Activated CD4-positive, alpha-beta T cell treated with anti-CD3 and anti-CD28 coated beads for 24 hours (primary cell): ENCODE data around the gene FAM124A.

Source experiments
- DNase-seq, 2 donors: peaks; one replicate each; pipeline ENCODE4 v3.0.0-alpha.2; 2020; ENCODE audit warnings: low read depth in 2 of 2

Gene FAM124A, protein sequence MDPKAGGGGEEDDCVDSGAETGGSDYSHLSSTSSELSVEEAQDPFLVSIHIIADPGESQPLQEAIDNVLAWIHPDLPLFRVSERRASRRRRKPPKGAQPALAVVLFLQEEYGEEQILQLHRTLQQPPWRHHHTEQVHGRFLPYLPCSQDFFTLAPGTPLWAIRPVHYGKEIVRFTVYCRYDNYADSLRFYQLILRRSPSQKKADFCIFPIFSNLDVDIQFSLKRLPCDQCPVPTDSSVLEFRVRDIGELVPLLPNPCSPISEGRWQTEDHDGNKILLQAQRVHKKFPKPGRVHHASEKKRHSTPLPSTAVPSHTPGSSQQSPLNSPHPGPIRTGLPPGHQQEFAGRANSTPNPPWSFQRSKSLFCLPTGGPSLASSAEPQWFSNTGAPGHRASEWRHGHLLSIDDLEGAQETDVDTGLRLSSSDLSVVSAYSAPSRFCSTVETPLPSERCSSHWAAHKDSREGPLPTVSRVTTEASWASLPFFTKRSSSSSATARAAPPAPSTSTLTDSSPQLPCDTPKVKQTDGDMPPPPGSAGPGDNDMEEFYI

GRCh38 chr13:51222037-51222685 lies at the start of gene FAM124A:
Gene FAM124A (plus strand): TSS chr13:51222398. CDS start chr13:51222502, 104 bp downstream.
- DNase-seq: peak; percentile 26 to 38

- no peak for DNase-seq
These were observed 47.2 kb upstream of the FAM124A start for GRCh38 chr13:51175021-51175420.

GRCh38 chr13:51175639-51176038 lies 46.6 kb upstream of the FAM124A start:
- no peak for DNase-seq

- no peak for DNase-seq
These were observed 45.0 kb upstream of the FAM124A start for GRCh38 chr13:51177188-51177587.

DNA sequence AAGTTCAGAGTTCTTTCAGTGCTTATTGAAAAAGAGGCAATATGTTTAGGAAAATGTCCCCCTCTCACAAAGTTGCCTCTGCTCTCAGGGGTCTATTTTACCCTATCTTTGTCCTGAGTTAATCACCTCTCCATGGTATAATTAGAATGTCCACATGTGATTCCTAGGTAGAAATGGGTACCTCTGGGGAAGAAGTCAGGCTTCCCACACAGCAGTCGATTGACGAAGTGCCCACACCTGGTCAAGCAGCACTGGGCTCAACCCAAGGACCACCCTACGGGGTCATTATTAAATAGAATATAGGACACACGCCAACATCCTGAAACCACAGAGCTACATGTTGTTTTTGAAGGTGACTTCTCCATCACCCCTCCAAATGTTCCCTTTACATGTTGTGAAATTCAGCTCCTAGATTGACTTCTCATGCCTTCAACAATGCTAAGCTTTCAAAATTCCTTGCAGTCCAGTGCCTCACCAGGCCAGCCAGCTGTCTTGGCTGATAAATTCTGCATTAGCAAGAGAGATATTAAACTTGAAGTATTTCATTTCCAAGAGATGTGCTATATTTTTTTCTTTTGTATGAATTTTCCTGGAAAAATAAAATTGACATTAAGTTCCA lies 43.6 kb upstream of the FAM124A start:
- DNase-seq: no peak

DNA sequence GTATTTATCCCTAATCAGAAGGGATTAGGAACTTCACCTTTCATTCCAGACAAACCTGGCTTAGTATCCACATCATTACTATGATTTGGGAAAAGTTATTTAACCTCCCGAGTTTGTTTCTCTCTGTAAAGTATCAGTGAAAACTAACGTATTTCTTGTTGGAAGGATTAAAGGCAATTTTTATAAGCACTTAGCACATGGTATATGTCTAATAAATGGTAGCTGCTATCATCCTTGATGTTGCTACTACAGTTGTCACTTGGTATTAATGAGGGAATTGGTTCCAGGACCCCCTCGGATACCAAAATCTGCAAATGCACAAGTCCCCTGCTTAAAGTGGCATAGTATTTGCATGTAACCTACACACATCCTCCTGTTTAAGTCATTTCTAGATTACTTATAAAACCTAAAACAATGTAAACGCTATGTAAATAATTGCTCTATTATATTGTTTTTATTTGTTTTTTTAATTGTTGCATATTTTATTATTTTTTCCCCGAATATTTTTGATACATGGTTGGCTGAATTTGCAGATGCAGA lies 42.7 kb upstream of the FAM124A start:
- DNase-seq: no peak

GRCh38 chr13:51180853-51181511 lies 41.2 kb upstream of the FAM124A start:
- DNase-seq: no peak

DNA sequence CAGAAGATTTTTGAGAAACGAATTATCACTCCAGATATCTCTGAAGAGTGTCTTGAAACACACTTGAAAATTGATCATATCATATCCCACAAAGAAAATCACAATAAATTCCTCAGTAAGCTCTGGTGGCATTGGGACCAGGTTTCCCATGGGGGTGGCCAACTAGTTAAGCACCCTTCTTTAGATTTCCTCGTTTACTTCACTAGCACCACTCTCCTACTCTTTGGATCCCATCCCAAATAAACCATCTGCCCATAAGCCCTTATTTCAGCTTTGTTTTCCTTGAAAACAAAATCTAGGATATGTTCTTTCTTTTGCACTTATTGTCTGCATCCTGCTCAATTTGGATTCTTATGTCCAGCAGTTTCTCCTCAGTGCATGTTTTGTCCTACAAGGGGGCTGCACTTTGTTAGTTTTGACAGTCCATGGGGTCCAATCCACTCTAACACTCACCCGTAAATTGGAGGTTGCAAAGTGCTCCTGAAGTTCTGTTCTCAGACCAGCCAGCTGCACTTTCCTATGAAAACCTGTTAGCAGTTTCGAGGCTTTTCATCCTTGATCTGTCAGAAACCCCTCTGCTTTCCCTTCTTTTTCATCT lies 40.3 kb upstream of the FAM124A start:
- no peak for DNase-seq

GRCh38 chr13:51191743-51192142 lies 30.5 kb upstream of the FAM124A start:
- DNase-seq: no peak

- no peak for DNase-seq
These were observed 29.9 kb upstream of the FAM124A start for GRCh38 chr13:51192348-51192747.

DNA sequence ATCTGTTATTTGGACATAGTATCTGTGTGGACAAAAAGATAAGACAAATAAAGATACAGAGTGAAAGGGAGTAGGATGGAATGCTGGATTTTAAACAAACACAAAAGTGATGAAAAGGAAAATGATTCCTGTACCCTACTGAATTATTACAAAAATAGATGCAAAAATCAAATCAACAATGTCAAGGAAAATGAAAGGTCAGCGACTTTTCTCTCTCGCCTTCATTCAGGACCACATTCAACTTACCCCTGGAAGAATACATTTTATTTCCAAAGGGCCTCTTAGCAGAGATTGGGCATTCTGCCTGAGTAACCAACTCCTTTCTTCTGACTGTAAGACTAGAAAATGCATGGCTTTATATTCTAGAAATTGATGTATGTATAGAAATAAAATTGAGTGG lies 28.8 kb upstream of the FAM124A start:
- DNase-seq: no peak

GRCh38 chr13:51194942-51195341 lies 27.3 kb upstream of the FAM124A start:
- no peak for DNase-seq

DNA sequence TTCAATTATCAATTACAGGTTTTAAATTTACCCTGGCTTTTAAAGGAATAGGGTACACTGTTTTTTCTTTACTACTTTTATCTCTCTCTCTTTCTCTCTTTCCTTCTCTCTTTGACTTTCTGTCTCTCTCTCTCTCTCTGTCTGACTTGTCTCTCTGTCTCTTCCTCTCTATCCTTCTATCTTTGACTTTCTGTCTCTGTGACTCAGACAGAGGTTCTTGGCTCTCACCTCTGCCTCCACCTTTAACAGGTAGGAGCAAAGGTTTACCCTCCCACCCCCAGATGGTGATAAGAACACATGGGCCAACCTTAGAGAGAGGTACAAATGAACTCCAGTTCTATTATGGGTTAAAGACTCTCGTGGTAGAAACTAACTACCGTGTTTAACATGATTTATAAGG lies 20.3 kb upstream of the FAM124A start:
- DNase-seq: no peak

DNA sequence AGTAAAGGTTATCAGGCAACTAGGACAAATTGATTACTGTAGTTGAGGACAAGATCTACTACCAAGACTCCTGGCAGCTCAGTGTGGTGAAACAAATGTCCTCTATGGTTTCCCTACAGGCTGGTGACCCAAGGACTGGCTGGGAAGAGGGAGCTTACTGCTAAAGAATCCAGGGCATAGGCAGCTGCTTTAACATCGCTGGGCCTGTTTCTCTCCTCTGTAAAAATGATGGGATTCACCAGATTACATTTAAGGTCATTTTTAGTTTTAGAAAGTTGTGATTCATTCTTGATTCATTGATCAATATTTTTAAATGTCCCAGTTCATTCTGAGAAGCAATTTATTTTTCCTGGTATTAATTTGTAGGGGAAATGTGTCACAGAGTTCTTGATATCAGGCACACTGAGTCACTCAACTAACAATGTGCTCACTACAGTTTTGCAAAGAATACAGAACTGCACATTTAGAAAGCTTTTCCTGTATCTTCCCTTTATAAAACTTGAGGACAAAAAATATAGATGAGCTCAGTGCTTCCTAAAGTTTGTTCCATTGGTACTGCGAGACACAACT lies 19.6 kb upstream of the FAM124A start:
- no peak for DNase-seq

GRCh38 chr13:51206584-51206983 lies 15.6 kb upstream of the FAM124A start:
- no peak for DNase-seq

GRCh38 chr13:51207881-51208280 lies 14.3 kb upstream of the FAM124A start:
- no peak for DNase-seq

- no peak for DNase-seq
These were observed 13.5 kb upstream of the FAM124A start for GRCh38 chr13:51208716-51209115.

DNA sequence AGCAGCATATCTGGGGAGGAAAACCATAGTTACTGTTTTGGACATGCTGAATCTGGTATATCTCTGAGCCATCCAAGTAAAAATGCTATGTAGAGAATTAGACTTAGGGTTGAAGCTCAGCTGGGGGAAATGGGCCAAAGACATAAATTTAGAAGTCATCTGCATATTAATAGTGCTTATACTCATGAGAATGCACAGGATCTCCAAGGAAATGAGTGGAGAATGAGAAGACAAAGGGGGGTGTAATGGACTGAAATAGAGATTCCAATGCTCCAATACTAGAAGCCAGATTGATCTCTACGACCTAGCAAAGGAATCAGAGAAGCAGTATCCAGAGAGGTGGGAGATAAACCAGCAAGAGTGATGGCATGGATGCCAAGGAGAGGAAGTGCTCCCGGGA lies 10.3 kb upstream of the FAM124A start:
- DNase-seq: no peak

DNA sequence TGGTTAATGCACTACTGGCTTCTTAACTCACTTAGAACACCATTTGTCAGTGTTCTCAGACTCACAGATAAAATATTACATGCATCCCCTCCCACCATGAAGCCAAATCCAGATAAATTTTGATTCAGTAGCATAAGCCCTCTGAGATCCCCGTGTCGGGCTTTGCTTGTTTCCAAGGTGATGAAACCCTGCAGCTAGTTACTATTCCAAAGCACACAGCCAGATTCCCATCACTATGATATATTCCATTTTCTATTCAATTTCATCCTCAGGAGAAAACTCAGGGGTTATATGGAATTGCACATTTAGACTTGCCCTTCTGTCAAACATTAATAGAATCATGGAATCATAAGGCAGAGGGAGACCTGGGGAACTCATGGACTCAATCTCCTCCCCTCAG lies 9.4 kb upstream of the FAM124A start:
- no peak for DNase-seq

GRCh38 chr13:51213173-51213728 lies 8.9 kb upstream of the FAM124A start:
- DNase-seq: no peak

DNA sequence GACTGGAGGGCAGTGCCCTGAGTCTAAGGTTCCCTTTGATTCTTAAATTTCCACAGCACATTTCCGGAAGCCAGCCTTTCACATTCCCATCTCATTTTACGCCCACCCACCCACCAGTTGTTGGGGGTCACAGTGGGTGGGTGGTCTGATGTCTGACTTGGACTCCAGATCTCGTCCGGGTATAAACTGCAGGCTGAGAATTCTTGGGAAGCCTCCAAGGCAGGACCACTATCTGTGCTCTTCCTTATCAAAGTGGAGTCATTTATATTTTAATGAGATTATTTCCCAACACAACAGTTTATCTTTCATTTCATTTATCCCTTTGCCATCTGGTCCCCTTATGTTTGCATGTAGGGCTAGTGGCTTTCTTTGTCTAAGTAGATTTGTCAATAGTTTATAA lies 3.6 kb upstream of the FAM124A start:
- DNase-seq: no peak
